ENCODE data around the gene UBN1.

Gene UBN1

GRCh38 chr16:4879049-4879448 lies 31.8 kb downstream of the UBN1 start:
- H3K4me3 ChIP-seq (ENCODE audit: control insufficient read depth, low read depth, low read length): no peak overlapping the region
- peak; percentile 18 for DNase-seq (ENCODE audit: low read depth)
- no peak for TF ChIP-seq CTCF (conservative IDR thresholded peaks at IDR 0.05; ENCODE audit: control insufficient read depth, insufficient read depth, low read depth, low read length)

- no peak overlapping the region for H3K4me3 ChIP-seq (ENCODE audit: control insufficient read depth, low read depth, low read length)
- DNase-seq (ENCODE audit: low read depth): no peak
- TF ChIP-seq CTCF (conservative IDR thresholded peaks at IDR 0.05; ENCODE audit: control insufficient read depth, insufficient read depth, low read depth, low read length): no peak
These were observed 32.8 kb downstream of the UBN1 start for GRCh38 chr16:4880006-4880580.

- no peak overlapping the region for H3K4me3 ChIP-seq (ENCODE audit: control insufficient read depth, low read depth, low read length)
- DNase-seq (ENCODE audit: low read depth): peak; percentile 23
- TF ChIP-seq CTCF (conservative IDR thresholded peaks at IDR 0.05; ENCODE audit: control insufficient read depth, insufficient read depth, low read depth, low read length): no peak
These were observed 34.8 kb downstream of the UBN1 start for GRCh38 chr16:4882000-4882632.

GRCh38 chr16:4882633-4883285 lies 35.5 kb downstream of the UBN1 start:
- peak; percentile 59 for DNase-seq (ENCODE audit: low read depth)
- no peak for TF ChIP-seq CTCF (conservative IDR thresholded peaks at IDR 0.05; ENCODE audit: control insufficient read depth, insufficient read depth, low read depth, low read length)
- H3K4me3 ChIP-seq (ENCODE audit: control insufficient read depth, low read depth, low read length): no peak overlapping the region

GRCh38 chr16:4883501-4883900 lies 36.2 kb downstream of the UBN1 start:
- no peak for TF ChIP-seq CTCF (conservative IDR thresholded peaks at IDR 0.05; ENCODE audit: control insufficient read depth, insufficient read depth, low read depth, low read length)
- no peak overlapping the region for H3K4me3 ChIP-seq (ENCODE audit: control insufficient read depth, low read depth, low read length)
- DNase-seq (ENCODE audit: low read depth): no peak

- no peak for DNase-seq (ENCODE audit: low read depth)
- H3K4me3 ChIP-seq (ENCODE audit: control insufficient read depth, low read depth, low read length): no peak overlapping the region
- no peak for TF ChIP-seq CTCF (conservative IDR thresholded peaks at IDR 0.05; ENCODE audit: control insufficient read depth, insufficient read depth, low read depth, low read length)
These were observed 36.9 kb downstream of the UBN1 start for GRCh38 chr16:4884209-4884608.

All from fibroblast of mammary gland (primary cell).